HepG2 (cell line): ENCODE measurements around the gene TMEM167B. TPM values are rescaled to one million over a fixed set of nuclear protein-coding genes. Genes with fewer than 3 reads are reported as not detected.
A peak's percentile ranks its signal among the peaks of the same experiment; 100 is the strongest.

Source experiments
- BRCA1 ChIP-seq: sonication (generic); formaldehyde crosslinking; IDR thresholded peaks from 2 replicates; pipeline ENCODE4 v1.4.0; 2020; ENCODE audit warnings: missing genetic modification reagents
- FOXK2 ChIP-seq: fragments of 450-650 bp; IDR thresholded peaks from 2 replicates; pipeline ENCODE4 v1.6.1; 2016
- ISL2 ChIP-seq: sonication (generic); formaldehyde crosslinking; IDR thresholded peaks from 2 replicates; pipeline ENCODE4 v1.5.0; 2020; ENCODE audit warnings: missing genetic modification reagents
- KLF15 ChIP-seq: sonication (generic); formaldehyde crosslinking; IDR thresholded peaks from 2 replicates; pipeline ENCODE4 v1.8.1; 2023; ENCODE audit warnings: borderline replicate concordance, mild to moderate bottlenecking, inconsistent platforms, missing genetic modification reagents, mixed read lengths
- MAFF ChIP-seq: IDR thresholded peaks from 2 replicates; pipeline ENCODE4 v1.6.1; 2011; ENCODE audit warnings: low read depth, low read length, improper control_type of control experiment
- ONECUT2 ChIP-seq: sonication (generic); formaldehyde crosslinking; IDR thresholded peaks from 2 replicates; pipeline ENCODE4 v1.4.0; 2020; ENCODE audit warnings: missing genetic modification reagents
- POLR2A ChIP-seq, 2 experiments: IDR thresholded peaks; 2 replicates each; pipeline ENCODE4 v1.6.1; 2011; ENCODE audit warnings: low read depth in 2 of 2, low read length in 2 of 2, mild to moderate bottlenecking in 1 of 2, moderate library complexity in 1 of 2; ENCODE audit not compliant: insufficient read depth in 1 of 2
- PRPF4 ChIP-seq: fragments of 200-400 bp; formaldehyde crosslinking; IDR thresholded peaks from 2 replicates; pipeline ENCODE4 v1.6.1; 2016; ENCODE audit warnings: low read length, low read depth; ENCODE audit not compliant: poor library complexity, severe bottlenecking
- RFX1 ChIP-seq: fragments of 450-650 bp; IDR thresholded peaks from 2 replicates; pipeline ENCODE4 v1.6.1; 2017
- ZNF350 ChIP-seq: sonication (generic); formaldehyde crosslinking; IDR thresholded peaks from 2 replicates; pipeline ENCODE4 v1.4.0; 2020; ENCODE audit warnings: mild to moderate bottlenecking, low read depth, missing genetic modification reagents, borderline replicate concordance
- ZNF558 ChIP-seq: sonication (generic); formaldehyde crosslinking; IDR thresholded peaks from 2 replicates; pipeline ENCODE4 v1.9.0; 2022; ENCODE audit warnings: mild to moderate bottlenecking, missing genetic modification reagents, borderline replicate concordance
- polyA plus RNA-seq, 8 experiments: library from polyadenylated mRNA; depleted of rRNA in 3 of 8; stranded (reverse) in 7 of 8; unstranded in 1 of 8; fragments of >200 nt; fragmentation: Illumina TruSeq in 4 of 8; extraction: Trizol in 4 of 8; gene quantifications; 2 replicates each; pipeline versions ENCODE4 v1.2.1 to v1.2.3, GENCODE V29; 2011 to 2016; ENCODE audit warnings: low read depth in 4 of 8, missing spikeins in 1 of 8, mixed read lengths in 1 of 8; ENCODE audit not compliant: insufficient read depth in 1 of 8
- total RNA-seq, 5 experiments: library from RNA; depleted of rRNA; stranded (reverse); fragments of >200 nt; fragmentation: Illumina TruSeq; extraction: Trizol; gene quantifications; 2 replicates each; pipeline ENCODE4 v1.2.3, GENCODE V29; 2016; ENCODE audit warnings: low read depth in 1 of 5
- TF ChIP-seq, protein P1 (sequence below): sonication (generic); formaldehyde crosslinking; IDR thresholded peaks from 2 replicates; pipeline ENCODE4 v1.8.1; 2023; ENCODE audit warnings: mild to moderate bottlenecking, missing genetic modification reagents
- TF ChIP-seq, protein P2 (sequence below): sonication (generic); formaldehyde crosslinking; IDR thresholded peaks from 2 replicates; pipeline ENCODE4 v1.4.0; 2020; ENCODE audit warnings: mild to moderate bottlenecking, missing genetic modification reagents
- TF ChIP-seq, protein P3 (sequence below): sonication (generic); formaldehyde crosslinking; IDR thresholded peaks from 2 replicates; pipeline ENCODE4 v1.9.0; 2021; ENCODE audit warnings: mild to moderate bottlenecking, missing genetic modification reagents
- TF ChIP-seq, protein P4 (sequence below): sonication (generic); formaldehyde crosslinking; IDR thresholded peaks from 2 replicates; pipeline ENCODE4 v1.4.0; 2020; ENCODE audit warnings: missing genetic modification reagents, borderline replicate concordance

The TMEM167B gene
- total and polyA plus RNA-seq, 2 of the 13 experiments (the other 11 are each of a cell fraction or from before 2014, with no cell fraction given), result 9.5 to 22.4 TPM

DNA sequence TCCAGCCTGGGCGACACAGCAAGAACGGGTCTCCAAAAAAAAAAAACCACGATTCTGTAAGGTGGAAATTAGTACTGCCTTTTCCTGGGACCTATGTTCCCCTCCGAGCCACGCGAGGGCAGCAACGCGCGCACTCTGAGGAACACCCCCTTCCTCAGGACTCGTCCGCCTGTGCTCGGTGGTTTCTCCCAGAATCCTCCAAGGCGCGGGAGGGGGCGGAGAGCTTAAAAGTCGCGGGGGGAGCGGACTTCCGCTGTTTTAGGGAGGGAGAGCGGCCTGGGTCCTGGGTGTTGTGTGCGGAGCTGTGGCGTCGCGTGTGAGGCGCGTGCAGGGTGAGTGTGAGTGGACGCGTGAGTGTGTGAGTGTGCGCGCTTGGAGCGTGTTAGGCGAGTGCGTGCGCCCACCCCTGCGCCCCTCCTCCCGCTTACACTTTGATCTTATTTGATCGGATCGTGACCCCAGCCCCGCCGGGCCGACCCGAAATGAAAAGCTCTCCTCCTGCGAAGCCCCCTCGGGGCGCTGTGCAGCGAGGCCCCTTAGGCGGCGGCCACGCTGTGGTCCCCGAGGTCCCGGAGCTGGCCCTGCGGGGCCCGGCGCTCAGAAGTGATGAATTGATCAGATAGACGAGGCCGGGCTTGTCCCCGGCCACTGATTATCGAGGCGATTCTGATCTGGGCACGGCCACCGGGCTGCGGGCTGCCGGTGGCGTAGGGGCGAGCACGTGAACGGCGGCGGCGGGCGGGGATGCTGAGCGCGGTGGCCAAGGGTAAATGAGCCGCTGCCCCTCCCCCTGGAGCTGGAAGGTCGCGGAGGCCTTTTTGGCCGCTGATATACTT is 9.6 kb downstream of the TMEM167B start (continued):
- TF ChIP-seq, protein P1, sequence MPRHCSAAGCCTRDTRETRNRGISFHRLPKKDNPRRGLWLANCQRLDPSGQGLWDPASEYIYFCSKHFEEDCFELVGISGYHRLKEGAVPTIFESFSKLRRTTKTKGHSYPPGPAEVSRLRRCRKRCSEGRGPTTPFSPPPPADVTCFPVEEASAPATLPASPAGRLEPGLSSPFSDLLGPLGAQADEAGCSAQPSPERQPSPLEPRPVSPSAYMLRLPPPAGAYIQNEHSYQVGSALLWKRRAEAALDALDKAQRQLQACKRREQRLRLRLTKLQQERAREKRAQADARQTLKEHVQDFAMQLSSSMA (CRISPR knock-in tag), result peak; percentile 78
- TF ChIP-seq BRCA1 (0 out of 2 replicates have a peak, but pooled peaks have one; percentile 85), FOXK2 (no peak), RFX1 (no peak), MAFF (no peak), KLF15 (CRISPR knock-in tag) (peak; percentile 87; the same call in 1 of the 2 replicates), ONECUT2 (CRISPR knock-in tag) (no peak), ISL2 (CRISPR knock-in tag) (peak; percentile 11; the same call in 1 of the 2 replicates), ZNF558 (peak; percentile 10; the same call in 1 of the 2 replicates), POLR2A (IDR thresholded peaks at IDR 0.05; ENCODE audit: insufficient read depth in 1 of 2, low read depth in 2 of 2, low read length in 2 of 2) (peak; percentile 100), PRPF4 (no peak), ZNF350 (peak; percentile 89)
- TF ChIP-seq, protein P2, sequence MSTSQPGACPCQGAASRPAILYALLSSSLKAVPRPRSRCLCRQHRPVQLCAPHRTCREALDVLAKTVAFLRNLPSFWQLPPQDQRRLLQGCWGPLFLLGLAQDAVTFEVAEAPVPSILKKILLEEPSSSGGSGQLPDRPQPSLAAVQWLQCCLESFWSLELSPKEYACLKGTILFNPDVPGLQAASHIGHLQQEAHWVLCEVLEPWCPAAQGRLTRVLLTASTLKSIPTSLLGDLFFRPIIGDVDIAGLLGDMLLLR (CRISPR knock-in tag), result peak; percentile 83
- TF ChIP-seq, protein P3, sequence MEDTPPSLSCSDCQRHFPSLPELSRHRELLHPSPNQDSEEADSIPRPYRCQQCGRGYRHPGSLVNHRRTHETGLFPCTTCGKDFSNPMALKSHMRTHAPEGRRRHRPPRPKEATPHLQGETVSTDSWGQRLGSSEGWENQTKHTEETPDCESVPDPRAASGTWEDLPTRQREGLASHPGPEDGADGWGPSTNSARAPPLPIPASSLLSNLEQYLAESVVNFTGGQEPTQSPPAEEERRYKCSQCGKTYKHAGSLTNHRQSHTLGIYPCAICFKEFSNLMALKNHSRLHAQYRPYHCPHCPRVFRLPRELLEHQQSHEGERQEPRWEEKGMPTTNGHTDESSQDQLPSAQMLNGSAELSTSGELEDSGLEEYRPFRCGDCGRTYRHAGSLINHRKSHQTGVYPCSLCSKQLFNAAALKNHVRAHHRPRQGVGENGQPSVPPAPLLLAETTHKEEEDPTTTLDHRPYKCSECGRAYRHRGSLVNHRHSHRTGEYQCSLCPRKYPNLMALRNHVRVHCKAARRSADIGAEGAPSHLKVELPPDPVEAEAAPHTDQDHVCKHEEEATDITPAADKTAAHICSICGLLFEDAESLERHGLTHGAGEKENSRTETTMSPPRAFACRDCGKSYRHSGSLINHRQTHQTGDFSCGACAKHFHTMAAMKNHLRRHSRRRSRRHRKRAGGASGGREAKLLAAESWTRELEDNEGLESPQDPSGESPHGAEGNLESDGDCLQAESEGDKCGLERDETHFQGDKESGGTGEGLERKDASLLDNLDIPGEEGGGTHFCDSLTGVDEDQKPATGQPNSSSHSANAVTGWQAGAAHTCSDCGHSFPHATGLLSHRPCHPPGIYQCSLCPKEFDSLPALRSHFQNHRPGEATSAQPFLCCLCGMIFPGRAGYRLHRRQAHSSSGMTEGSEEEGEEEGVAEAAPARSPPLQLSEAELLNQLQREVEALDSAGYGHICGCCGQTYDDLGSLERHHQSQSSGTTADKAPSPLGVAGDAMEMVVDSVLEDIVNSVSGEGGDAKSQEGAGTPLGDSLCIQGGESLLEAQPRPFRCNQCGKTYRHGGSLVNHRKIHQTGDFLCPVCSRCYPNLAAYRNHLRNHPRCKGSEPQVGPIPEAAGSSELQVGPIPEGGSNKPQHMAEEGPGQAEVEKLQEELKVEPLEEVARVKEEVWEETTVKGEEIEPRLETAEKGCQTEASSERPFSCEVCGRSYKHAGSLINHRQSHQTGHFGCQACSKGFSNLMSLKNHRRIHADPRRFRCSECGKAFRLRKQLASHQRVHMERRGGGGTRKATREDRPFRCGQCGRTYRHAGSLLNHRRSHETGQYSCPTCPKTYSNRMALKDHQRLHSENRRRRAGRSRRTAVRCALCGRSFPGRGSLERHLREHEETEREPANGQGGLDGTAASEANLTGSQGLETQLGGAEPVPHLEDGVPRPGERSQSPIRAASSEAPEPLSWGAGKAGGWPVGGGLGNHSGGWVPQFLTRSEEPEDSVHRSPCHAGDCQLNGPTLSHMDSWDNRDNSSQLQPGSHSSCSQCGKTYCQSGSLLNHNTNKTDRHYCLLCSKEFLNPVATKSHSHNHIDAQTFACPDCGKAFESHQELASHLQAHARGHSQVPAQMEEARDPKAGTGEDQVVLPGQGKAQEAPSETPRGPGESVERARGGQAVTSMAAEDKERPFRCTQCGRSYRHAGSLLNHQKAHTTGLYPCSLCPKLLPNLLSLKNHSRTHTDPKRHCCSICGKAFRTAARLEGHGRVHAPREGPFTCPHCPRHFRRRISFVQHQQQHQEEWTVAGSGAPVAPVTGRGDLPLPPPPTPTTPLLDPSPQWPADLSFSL (CRISPR knock-in tag), result peak; percentile 72; the same call in 1 of the 2 replicates
- TF ChIP-seq, protein P4, sequence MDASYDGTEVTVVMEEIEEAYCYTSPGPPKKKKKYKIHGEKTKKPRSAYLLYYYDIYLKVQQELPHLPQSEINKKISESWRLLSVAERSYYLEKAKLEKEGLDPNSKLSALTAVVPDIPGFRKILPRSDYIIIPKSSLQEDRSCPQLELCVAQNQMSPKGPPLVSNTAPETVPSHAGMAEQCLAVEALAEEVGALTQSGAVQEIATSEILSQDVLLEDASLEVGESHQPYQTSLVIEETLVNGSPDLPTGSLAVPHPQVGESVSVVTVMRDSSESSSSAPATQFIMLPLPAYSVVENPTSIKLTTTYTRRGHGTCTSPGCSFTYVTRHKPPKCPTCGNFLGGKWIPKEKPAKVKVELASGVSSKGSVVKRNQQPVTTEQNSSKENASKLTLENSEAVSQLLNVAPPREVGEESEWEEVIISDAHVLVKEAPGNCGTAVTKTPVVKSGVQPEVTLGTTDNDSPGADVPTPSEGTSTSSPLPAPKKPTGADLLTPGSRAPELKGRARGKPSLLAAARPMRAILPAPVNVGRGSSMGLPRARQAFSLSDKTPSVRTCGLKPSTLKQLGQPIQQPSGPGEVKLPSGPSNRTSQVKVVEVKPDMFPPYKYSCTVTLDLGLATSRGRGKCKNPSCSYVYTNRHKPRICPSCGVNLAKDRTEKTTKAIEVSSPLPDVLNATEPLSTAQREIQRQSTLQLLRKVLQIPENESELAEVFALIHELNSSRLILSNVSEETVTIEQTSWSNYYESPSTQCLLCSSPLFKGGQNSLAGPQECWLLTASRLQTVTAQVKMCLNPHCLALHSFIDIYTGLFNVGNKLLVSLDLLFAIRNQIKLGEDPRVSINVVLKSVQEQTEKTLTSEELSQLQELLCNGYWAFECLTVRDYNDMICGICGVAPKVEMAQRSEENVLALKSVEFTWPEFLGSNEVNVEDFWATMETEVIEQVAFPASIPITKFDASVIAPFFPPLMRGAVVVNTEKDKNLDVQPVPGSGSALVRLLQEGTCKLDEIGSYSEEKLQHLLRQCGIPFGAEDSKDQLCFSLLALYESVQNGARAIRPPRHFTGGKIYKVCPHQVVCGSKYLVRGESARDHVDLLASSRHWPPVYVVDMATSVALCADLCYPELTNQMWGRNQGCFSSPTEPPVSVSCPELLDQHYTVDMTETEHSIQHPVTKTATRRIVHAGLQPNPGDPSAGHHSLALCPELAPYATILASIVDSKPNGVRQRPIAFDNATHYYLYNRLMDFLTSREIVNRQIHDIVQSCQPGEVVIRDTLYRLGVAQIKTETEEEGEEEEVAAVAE (CRISPR knock-in tag), result peak; percentile 82
